ACC112 (cell line): ENCODE measurements around the gene OTUD6A.
"Not testable (repeated sequence)": the region's sequence is repeated elsewhere in the genome, so short reads cannot be mapped to it uniquely, and the experiment has no call there.

ENCODE experiments used
- H2AFZ ChIP-seq: fragments of 200-600 bp; sonication (generic); one replicate; pipeline ENCODE4 v1.6.0; 2017; ENCODE audit warnings: antibody characterized with exemption, low read length; ENCODE audit not compliant: unreplicated experiment
- H3K27ac ChIP-seq: fragments of 200-600 bp; sonication (generic); 2 replicates; pipeline ENCODE4 v1.5.1; 2014; ENCODE audit warnings: low read depth, mild to moderate bottlenecking, antibody characterized with exemption, low read length, moderate library complexity
- H3K27me3 ChIP-seq: fragments of 200-600 bp; sonication (generic); 2 replicates; pipeline ENCODE4 v1.6.1; 2014; ENCODE audit warnings: mild to moderate bottlenecking, antibody characterized with exemption, low read length, moderate library complexity, mixed read lengths; ENCODE audit not compliant: insufficient read depth
- H3K36me3 ChIP-seq: fragments of 200-600 bp; sonication (generic); 2 replicates; pipeline ENCODE4 v1.6.1; 2016; ENCODE audit warnings: mild to moderate bottlenecking, antibody characterized with exemption, low read length, moderate library complexity, mixed read lengths; ENCODE audit not compliant: insufficient read depth
- H3K4me1 ChIP-seq: fragments of 200-600 bp; sonication (generic); one replicate; pipeline ENCODE4 v1.6.1; 2016; ENCODE audit warnings: low read length, mixed read lengths; ENCODE audit not compliant: insufficient read depth, unreplicated experiment, control insufficient read depth
- H3K4me3 ChIP-seq: fragments of 200-600 bp; sonication (generic); 2 replicates; pipeline ENCODE4 v1.5.1; 2014; ENCODE audit warnings: mild to moderate bottlenecking, low read depth, low read length
- H3K79me2 ChIP-seq: fragments of 200-600 bp; sonication (generic); one replicate; pipeline ENCODE4 v1.6.0; 2016; ENCODE audit warnings: low read length; ENCODE audit not compliant: control insufficient read depth, unreplicated experiment, insufficient read depth

The OTUD6A gene

GRCh38 chrX:70087857-70088630 is 25.8 kb downstream of the OTUD6A start:
- Histone ChIP-seq H3K4me3 (no peak overlapping the region), H3K36me3 (no peaks in the 10 kb centered on the region), H3K27me3 (no peaks in the 10 kb centered on the region), H3K79me2 (no peaks in the 10 kb centered on the region), H3K27ac (no peak overlapping the region), H3K4me1 (peaks cover 16% of the 10 kb centered on the region), H2AFZ (no peak overlapping the region)

GRCh38 chrX:70088751-70089150 is 26.5 kb downstream of the OTUD6A start:
- Histone ChIP-seq H2AFZ (no peak overlapping the region), H3K4me1 (peaks cover 16% of the 10 kb centered on the region), H3K79me2 (no peaks in the 10 kb centered on the region), H3K4me3 (no peak overlapping the region), H3K27me3 (no peaks in the 10 kb centered on the region), H3K36me3 (no peaks in the 10 kb centered on the region), H3K27ac (no peak overlapping the region)

DNA sequence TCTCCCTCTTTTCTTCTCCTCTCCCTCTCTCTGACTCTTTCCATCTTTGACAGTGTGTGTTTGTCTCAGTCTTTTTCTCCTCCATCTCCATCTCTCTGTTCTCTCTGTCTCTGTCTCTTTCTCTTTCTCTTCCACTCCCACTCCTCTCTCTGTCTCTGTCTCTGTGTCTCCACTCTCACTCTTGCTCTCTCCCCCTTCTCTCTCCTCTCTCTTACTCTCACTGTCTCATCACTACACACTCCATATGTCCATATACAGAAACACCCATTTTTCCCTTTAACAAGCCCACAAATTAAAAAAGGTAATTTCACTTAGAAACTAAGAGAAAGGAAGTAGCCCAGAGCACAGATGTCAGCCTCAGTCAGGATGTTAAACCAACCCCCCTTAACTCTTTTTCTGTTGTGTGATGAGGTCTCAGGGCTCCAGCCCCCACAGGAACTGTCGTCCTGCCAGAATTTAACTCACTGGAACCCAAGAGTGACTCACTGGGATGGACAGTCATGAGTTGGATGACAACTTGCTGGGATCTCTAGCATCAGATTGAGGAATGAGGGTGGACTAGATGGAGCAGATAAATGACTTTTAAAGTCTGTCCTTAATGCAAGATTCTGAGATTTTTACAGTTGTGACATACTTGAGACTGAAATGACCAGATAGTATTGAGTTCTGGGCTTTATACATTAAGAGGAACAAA is 27.5 kb downstream of the OTUD6A start:
- Histone ChIP-seq H3K36me3 (no peaks in the 10 kb centered on the region), H3K79me2 (no peaks in the 10 kb centered on the region), H3K4me3 (no peak overlapping the region), H3K4me1 (peaks cover 16% of the 10 kb centered on the region), H2AFZ (no peak overlapping the region), H3K27ac (no peak overlapping the region), H3K27me3 (no peaks in the 10 kb centered on the region)

DNA sequence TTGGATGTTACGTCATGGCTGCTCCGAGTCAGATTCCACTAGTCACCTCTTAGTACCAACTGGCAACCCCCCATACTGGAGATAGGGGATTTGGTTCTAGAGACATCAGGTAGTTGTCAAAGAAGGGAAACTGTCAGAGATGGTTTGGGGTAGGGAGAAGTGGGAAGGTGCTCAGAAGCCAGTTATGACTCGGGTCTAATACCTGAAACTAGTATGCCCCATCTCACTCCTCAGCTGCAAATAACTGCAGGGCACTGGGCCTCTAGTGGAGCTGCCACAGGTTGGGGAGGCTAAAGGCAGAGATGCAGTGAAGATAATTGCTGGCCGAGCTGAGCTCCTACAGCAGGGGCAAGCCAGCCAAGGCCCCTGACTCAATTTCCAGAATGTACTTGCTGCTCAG is 30.0 kb downstream of the OTUD6A start:
- Histone ChIP-seq H3K4me3 (no peak overlapping the region), H3K27me3 (no peaks in the 10 kb centered on the region), H3K4me1 (peaks cover 16% of the 10 kb centered on the region), H3K79me2 (no peaks in the 10 kb centered on the region), H3K27ac (no peak overlapping the region), H3K36me3 (no peaks in the 10 kb centered on the region), H2AFZ (no peak overlapping the region)

DNA sequence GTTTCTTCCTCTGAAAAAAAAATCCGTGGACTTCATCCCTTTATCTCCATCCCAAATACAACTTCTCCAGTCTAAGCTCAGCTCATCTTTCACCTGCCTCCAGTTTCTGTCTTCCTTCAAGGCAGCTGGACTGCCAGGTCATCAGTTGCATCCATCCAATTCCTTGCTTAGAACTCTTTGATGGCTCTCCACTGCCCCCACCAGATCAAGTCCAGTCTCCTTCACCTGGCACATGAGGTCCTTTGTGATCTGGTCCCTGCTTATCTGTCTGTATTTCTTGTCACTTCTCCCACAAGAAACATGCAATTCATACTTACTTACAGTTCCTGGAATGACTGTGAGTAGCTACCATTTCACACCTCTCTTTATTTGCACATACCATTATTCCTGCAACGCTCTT is 33.8 kb downstream of the OTUD6A start:
- H3K4me3 ChIP-seq = no peak overlapping the region
- H3K4me1 ChIP-seq = no peaks in the 10 kb centered on the region
- no peaks in the 10 kb centered on the region for H3K27me3 ChIP-seq
- H2AFZ ChIP-seq = no peak overlapping the region
- H3K79me2 ChIP-seq = no peaks in the 10 kb centered on the region
- no peak overlapping the region for H3K27ac ChIP-seq
- H3K36me3 ChIP-seq = no peaks in the 10 kb centered on the region

GRCh38 chrX:70105229-70105628 is 43.0 kb downstream of the OTUD6A start:
- no peaks in the 10 kb centered on the region for H3K79me2 ChIP-seq
- no peak overlapping the region for H3K27ac ChIP-seq
- H3K36me3 ChIP-seq = no peaks in the 10 kb centered on the region
- H3K4me1 ChIP-seq = no peaks in the 10 kb centered on the region
- H3K4me3 ChIP-seq = no peak overlapping the region
- no peak overlapping the region for H2AFZ ChIP-seq
- no peaks in the 10 kb centered on the region for H3K27me3 ChIP-seq

- not testable (repeated sequence) for H2AFZ ChIP-seq, H3K79me2 ChIP-seq, H3K4me1 ChIP-seq, H3K36me3 ChIP-seq, H3K4me3 ChIP-seq, H3K27me3 ChIP-seq, H3K27ac ChIP-seq
Observed at GRCh38 chrX:70111436-70112026, 49.3 kb downstream of the OTUD6A start.
